AG04450 (cell line): Measurements from ENCODE around the gene CNNM2. TPM values are rescaled to one million over a fixed set of nuclear protein-coding genes. Genes with fewer than 3 reads are reported as not detected.
"Not testable (repeated sequence)": the region's sequence is repeated elsewhere in the genome, so short reads cannot be mapped to it uniquely, and the experiment has no call there.

Source experiments
- CTCF ChIA-PET: fragments of 300-600, 350-600 bp; formaldehyde crosslinking; extraction: SDS; loops from one replicate; lab custom pipeline; 2022; ENCODE audit warnings: antibody characterized with exemption, inconsistent platforms; lab: Charles Lee
- POLR2A ChIA-PET: fragments of 350-600 bp; formaldehyde crosslinking; extraction: SDS; loops from one replicate; lab custom pipeline; 2021; ENCODE audit warnings: antibody characterized with exemption, inconsistent platforms; lab: Yijun Ruan, JAX
- DNase-seq: peaks from one replicate; pipeline ENCODE4 v3.0.0-alpha.2; 2011; ENCODE audit warnings: low read depth, low spot score
- H3K27ac ChIP-seq: one replicate; pipeline ENCODE4 v1.5.1; 2012; ENCODE audit warnings: low read depth, low read length, control low read depth
- H3K27me3 ChIP-seq: one replicate; pipeline ENCODE4 v1.6.0; 2012; ENCODE audit warnings: low read length; ENCODE audit not compliant: control insufficient read depth, insufficient read depth
- H3K4me3 ChIP-seq: 2 replicates; pipeline ENCODE4 v1.5.1; 2011; ENCODE audit warnings: mild to moderate bottlenecking, low read depth, low read length, control low read depth
- H3K9me3 ChIP-seq: 2 replicates; pipeline ENCODE4 v1.5.1; 2012; ENCODE audit warnings: low read length; ENCODE audit not compliant: control insufficient read depth, insufficient read depth
- CTCF ChIP-seq: IDR thresholded peaks from 2 replicates; pipeline ENCODE4 v1.5.1; 2011; ENCODE audit warnings: low read depth, low read length, control low read depth, inconsistent platforms
- polyA plus RNA-seq: library from polyadenylated mRNA; depleted of rRNA; stranded (reverse); fragments of >200 nt; gene quantifications from 2 replicates; pipeline ENCODE4 v1.2.3, GENCODE V29; 2011

The CNNM2 gene
- polyA plus RNA-seq, 1 experiment = 5.2 TPM

GRCh38 chr10:102996876-102997275, 78.8 kb downstream of the CNNM2 start:
- Histone ChIP-seq H3K27ac (no peak overlapping the region), H3K27me3 (no peaks in the 10 kb centered on the region), H3K9me3 (no peaks in the 10 kb centered on the region), H3K4me3 (no peak overlapping the region)
- POLR2A ChIA-PET = no interaction called here
- no peak for TF ChIP-seq CTCF
- no peak for DNase-seq
- CTCF ChIA-PET = no interaction called here

GRCh38 chr10:102997998-102998397, 79.9 kb downstream of the CNNM2 start:
- Histone ChIP-seq H3K27me3 (no peaks in the 10 kb centered on the region), H3K27ac (no peak overlapping the region), H3K9me3 (no peaks in the 10 kb centered on the region), H3K4me3 (no peak overlapping the region)
- ChIA-PET CTCF (interaction anchor here (0.6 kb wide), 1 partner anchor 26 kb away, joined by 3 read pairs; no protein-coding TSS in a partner anchor), POLR2A (no interaction called here)
- no peak for TF ChIP-seq CTCF
- DNase-seq = no peak

GRCh38 chr10:102998399-102998907, 80.4 kb downstream of the CNNM2 start:
- Histone ChIP-seq H3K9me3 (no peaks in the 10 kb centered on the region), H3K27ac (no peak overlapping the region), H3K27me3 (no peaks in the 10 kb centered on the region), H3K4me3 (no peak overlapping the region)
- no peak for TF ChIP-seq CTCF
- POLR2A ChIA-PET = interaction anchor here (0.7 kb wide), 1 partner anchor 87 kb away, joined by 3 read pairs; no protein-coding TSS in a partner anchor
- CTCF ChIA-PET = interaction anchor here (0.6 kb wide), 1 partner anchor 26 kb away, joined by 3 read pairs; no protein-coding TSS in a partner anchor
- no peak for DNase-seq

GRCh38 chr10:103000050-103000449, 82.0 kb downstream of the CNNM2 start:
- DNase-seq, H3K4me3 ChIP-seq, H3K9me3 ChIP-seq, H3K27ac ChIP-seq, POLR2A ChIA-PET, H3K27me3 ChIP-seq, CTCF ChIA-PET: not testable (repeated sequence)

GRCh38 chr10:103007017-103007416, 88.9 kb downstream of the CNNM2 start:
- ChIA-PET POLR2A (no interaction called here), CTCF (no interaction called here)
- Histone ChIP-seq H3K27ac (no peak overlapping the region), H3K4me3 (no peak overlapping the region), H3K9me3 (peaks cover 9% of the 10 kb centered on the region), H3K27me3 (no peaks in the 10 kb centered on the region)
- TF ChIP-seq CTCF = no peak
- DNase-seq = no peak
